K562 (cell line): ENCODE data around the gene UQCC5. TPM values are rescaled to one million over a fixed set of nuclear protein-coding genes. Genes with fewer than 3 reads are reported as not detected.

Experiments used
- BCLAF1 ChIP-seq, 2 experiments: fragments of 450-650 bp in 1 of 2; IDR thresholded peaks; 2 replicates each; pipeline ENCODE4 v1.6.1; 2011 to 2017; ENCODE audit warnings: low read depth in 2 of 2, antibody characterized with exemption in 1 of 2, borderline replicate concordance in 1 of 2, low read length in 1 of 2, mild to moderate bottlenecking in 1 of 2, mixed read lengths in 1 of 2; ENCODE audit not compliant: control insufficient read depth in 1 of 2
- CC2D1A ChIP-seq: fragments of 450-650 bp; IDR thresholded peaks from 2 replicates; pipeline ENCODE4 v1.6.1; 2017; ENCODE audit warnings: mild to moderate bottlenecking
- ETV1 ChIP-seq: fragments of 450-650 bp; conservative IDR thresholded peaks from 2 replicates; pipeline ENCODE4 v1.6.1; 2016; ENCODE audit warnings: missing genetic modification characterization, control low read depth, low read depth, missing compliant biosample characterization
- FOXP1 ChIP-seq: sonication (generic); formaldehyde crosslinking; IDR thresholded peaks from 2 replicates; pipeline ENCODE4 v1.8.0; 2022; ENCODE audit warnings: mild to moderate bottlenecking, missing genetic modification reagents
- GATAD2B ChIP-seq: fragments of 450-650 bp; IDR thresholded peaks from 2 replicates; pipeline ENCODE4 v1.6.1; 2017; ENCODE audit warnings: mild to moderate bottlenecking, borderline replicate concordance
- GTF2A2 ChIP-seq: IDR thresholded peaks from 2 replicates; pipeline ENCODE4 v1.6.1; 2016; ENCODE audit warnings: mild to moderate bottlenecking, missing genetic modification characterization, missing compliant biosample characterization
- HES1 ChIP-seq: fragments of 450-650 bp; IDR thresholded peaks from 2 replicates; pipeline ENCODE4 v1.6.1; 2016; ENCODE audit warnings: low read depth, mild to moderate bottlenecking, moderate library complexity
- JUN ChIP-seq, 2 experiments: sonication (generic) in 1 of 2; formaldehyde crosslinking in 1 of 2; IDR thresholded peaks; 2 replicates each; pipeline versions ENCODE4 v1.6.1 to v1.8.0; 2012 to 2022; ENCODE audit warnings: borderline replicate concordance in 2 of 2, mild to moderate bottlenecking in 2 of 2, improper control_type of control experiment in 1 of 2, low read depth in 1 of 2, low read length in 1 of 2, missing genetic modification reagents in 1 of 2
- JUND ChIP-seq, 2 experiments: IDR thresholded peaks; 2 replicates in 1 of 2; 3 replicates in 1 of 2; pipeline ENCODE4 v1.6.1; 2011; ENCODE audit warnings: borderline replicate concordance in 2 of 2, low read depth in 2 of 2, low read length in 2 of 2, improper control_type of control experiment in 1 of 2, missing biosample characterization in 1 of 2, missing genetic modification characterization in 1 of 2, missing genetic modification reagents in 1 of 2
- MNT ChIP-seq, 2 experiments: fragments of 450-650 bp; conservative IDR thresholded peaks; 2 replicates each; pipeline ENCODE4 v1.6.1; 2017; ENCODE audit warnings: mild to moderate bottlenecking in 2 of 2, moderate library complexity in 2 of 2
- NFIC ChIP-seq: fragments of 450-650 bp; IDR thresholded peaks from 2 replicates; pipeline ENCODE4 v1.6.1; 2017; ENCODE audit warnings: mild to moderate bottlenecking, inconsistent platforms
- RBFOX2 ChIP-seq: fragments of 200-400 bp; formaldehyde crosslinking; IDR thresholded peaks from 2 replicates; pipeline ENCODE4 v1.6.1; 2017; ENCODE audit warnings: low read depth, mild to moderate bottlenecking, low read length, moderate library complexity
- SMARCB1 ChIP-seq: IDR thresholded peaks from 2 replicates; pipeline ENCODE4 v1.6.1; 2011; ENCODE audit warnings: improper control_type of control experiment, low read depth; ENCODE audit not compliant: insufficient read length
- SMARCC2 ChIP-seq: fragments of 450-650 bp; IDR thresholded peaks from 2 replicates; pipeline ENCODE4 v1.6.1; 2017; ENCODE audit warnings: antibody characterized with exemption, moderate library complexity, mild to moderate bottlenecking, low read depth
- TCFL5 ChIP-seq: fragments of 250-450 bp; sonication (Bioruptor Pico); conservative IDR thresholded peaks from 2 replicates; pipeline ENCODE4 v1.6.1; 2021; ENCODE audit warnings: mild to moderate bottlenecking, moderate library complexity, matching md5 sums
- TSHZ1 ChIP-seq: fragments of 250-450 bp; sonication (Bioruptor Pico); IDR thresholded peaks from 2 replicates; pipeline ENCODE4 v1.4.0; 2020; ENCODE audit warnings: mild to moderate bottlenecking, moderate library complexity
- U2AF2 ChIP-seq: fragments of 200-400 bp; formaldehyde crosslinking; optimal IDR thresholded peaks from 2 replicates; pipeline ENCODE3; 2017; ENCODE audit warnings: low read depth, mild to moderate bottlenecking, low read length
- ZFP36 ChIP-seq: fragments of 150-350 bp; IDR thresholded peaks from 2 replicates; pipeline ENCODE4 v1.6.1; 2018; ENCODE audit warnings: low read length, low read depth; ENCODE audit not compliant: partially characterized antibody
- ZNF212 ChIP-seq: fragments of 450-650 bp; formaldehyde crosslinking; IDR thresholded peaks from 2 replicates; pipeline ENCODE4 v1.4.0; 2020; ENCODE audit warnings: mild to moderate bottlenecking
- polyA plus RNA-seq, 8 experiments: library from polyadenylated mRNA; depleted of rRNA in 4 of 8; stranded (reverse) in 5 of 8; unstranded in 3 of 8; fragments of >200 nt; fragmentation: Nextera tagmentation in 2 of 8; fragmentation: Illumina TruSeq in 1 of 8; extraction: Ambion mirVana in 2 of 8; extraction: Trizol in 1 of 8; gene quantifications; 2 replicates each; pipeline versions ENCODE4 v1.2.1 to v1.2.3, GENCODE V29; 2011 to 2014; ENCODE audit warnings: inconsistent platforms in 1 of 8, missing spikeins in 1 of 8
- total RNA-seq, 7 experiments: library from RNA; depleted of rRNA in 6 of 7; stranded (reverse); fragments of >200 nt in 6 of 7; fragmentation: Illumina TruSeq in 2 of 7; extraction: Trizol in 2 of 7; gene quantifications; 2 replicates each; pipeline versions ENCODE4 v1.2.1 to v1.2.3, GENCODE V29; 2011 to 2021; ENCODE audit warnings: low replicate concordance in 1 of 7

The UQCC5 gene
- total and polyA plus RNA-seq, 9 of the 15 experiments (the other 6 are each of a cell fraction or from before 2014, with no cell fraction given) = 10.2 to 55.4 (median 33.8) TPM

GRCh38 chr3:52532517-52532837, 3.9 kb upstream of the UQCC5 start (continued):
- TF ChIP-seq TSHZ1 (CRISPR knock-in tag) (no peak), MNT (conservative IDR thresholded peaks at IDR 0.05) (peak in 1 of 2 experiments; percentile 52; a peak in 1 of 4 replicates), TCFL5 (CRISPR knock-in tag) (no peak), SMARCC2 (no peak), ZNF212 (CRISPR knock-in tag) (no peak), SMARCB1 (no peak), BCLAF1 (IDR thresholded peaks at IDR 0.05; ENCODE audit: borderline replicate concordance in 1 of 2, control insufficient read depth in 1 of 2, low read depth in 2 of 2, low read length in 1 of 2) (no peak), JUN (IDR thresholded peaks at IDR 0.05; ENCODE audit: borderline replicate concordance, low read depth, low read length) (no peak), JUN (CRISPR knock-in tag; IDR thresholded peaks at IDR 0.05; ENCODE audit: borderline replicate concordance) (no peak), ETV1 (tag) (peak; percentile 68; the same call in 1 of the 2 replicates), U2AF2 (no peak), JUND (IDR thresholded peaks at IDR 0.05; ENCODE audit: borderline replicate concordance, low read depth, low read length) (peak; percentile 79), JUND (tag; IDR thresholded peaks at IDR 0.05; ENCODE audit: borderline replicate concordance, low read depth, low read length) (no peak; the same call in 2 of the 3 replicates), RBFOX2 (no peak), FOXP1 (no peak), HES1 (no peak), GTF2A2 (tag) (no peak), ZFP36 (no peak), CC2D1A (no peak), NFIC (peak; percentile 94), GATAD2B (0 out of 2 replicates have a peak, but pooled peaks have one; percentile 8)
